Measurements from ENCODE around the gene PREX1.

Gene PREX1

DNA sequence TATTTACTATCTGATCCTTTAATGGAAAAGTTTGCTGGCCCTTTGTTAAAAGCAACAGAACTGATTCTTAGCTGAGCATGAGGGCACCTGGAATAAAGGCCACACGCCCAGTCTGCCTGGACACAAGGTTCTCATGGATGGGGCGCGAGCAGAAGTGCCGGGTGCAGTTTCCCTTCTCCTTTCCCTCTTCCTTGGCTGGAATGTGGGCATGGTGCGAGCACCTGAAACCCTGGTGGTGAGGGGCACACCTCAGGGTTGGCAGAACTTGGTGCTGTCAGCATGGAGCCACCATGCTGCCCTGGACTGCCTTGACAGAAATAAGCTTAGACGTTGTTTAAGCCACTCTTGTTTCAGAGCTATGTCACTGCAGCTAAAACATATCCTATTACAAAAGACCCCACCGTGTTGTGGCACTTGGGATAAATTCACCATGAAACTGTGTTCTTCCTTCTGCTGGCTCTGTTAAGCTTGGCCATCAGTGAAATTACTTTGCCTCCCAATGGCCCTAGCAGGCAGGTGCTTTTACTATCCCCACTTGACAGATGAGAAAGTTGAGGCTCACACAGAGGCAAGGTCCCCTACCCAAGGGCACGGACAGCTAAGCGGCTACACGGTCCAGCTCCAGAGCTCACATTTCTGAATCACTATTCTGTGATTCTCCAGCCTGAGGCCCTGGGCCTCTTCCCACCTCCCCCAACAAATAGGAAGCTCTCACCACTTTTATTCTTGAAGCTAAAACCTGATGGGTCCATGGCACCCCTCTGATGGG, 115.9 kb downstream of the PREX1 start:
- no peak for DNase-seq

DNA sequence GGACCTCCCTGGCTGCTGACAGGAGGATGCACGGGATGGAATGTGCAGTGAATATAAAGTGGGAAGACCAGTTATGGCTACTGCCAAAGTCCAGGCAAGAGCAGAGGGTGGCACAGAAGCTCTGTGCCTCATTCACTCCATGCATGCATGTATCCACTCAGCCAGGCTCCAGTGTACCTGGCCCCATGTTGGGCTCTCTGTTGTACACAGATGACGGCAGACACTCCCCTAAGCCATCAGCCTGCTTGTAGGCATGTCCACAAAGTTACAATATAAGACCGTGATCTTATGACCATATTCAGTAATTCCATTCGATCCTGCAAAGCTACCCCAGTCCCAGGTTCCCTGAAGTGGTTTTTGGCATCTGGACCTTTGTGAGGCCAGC, 116.8 kb downstream of the PREX1 start:
- DNase-seq = no peak

DNA sequence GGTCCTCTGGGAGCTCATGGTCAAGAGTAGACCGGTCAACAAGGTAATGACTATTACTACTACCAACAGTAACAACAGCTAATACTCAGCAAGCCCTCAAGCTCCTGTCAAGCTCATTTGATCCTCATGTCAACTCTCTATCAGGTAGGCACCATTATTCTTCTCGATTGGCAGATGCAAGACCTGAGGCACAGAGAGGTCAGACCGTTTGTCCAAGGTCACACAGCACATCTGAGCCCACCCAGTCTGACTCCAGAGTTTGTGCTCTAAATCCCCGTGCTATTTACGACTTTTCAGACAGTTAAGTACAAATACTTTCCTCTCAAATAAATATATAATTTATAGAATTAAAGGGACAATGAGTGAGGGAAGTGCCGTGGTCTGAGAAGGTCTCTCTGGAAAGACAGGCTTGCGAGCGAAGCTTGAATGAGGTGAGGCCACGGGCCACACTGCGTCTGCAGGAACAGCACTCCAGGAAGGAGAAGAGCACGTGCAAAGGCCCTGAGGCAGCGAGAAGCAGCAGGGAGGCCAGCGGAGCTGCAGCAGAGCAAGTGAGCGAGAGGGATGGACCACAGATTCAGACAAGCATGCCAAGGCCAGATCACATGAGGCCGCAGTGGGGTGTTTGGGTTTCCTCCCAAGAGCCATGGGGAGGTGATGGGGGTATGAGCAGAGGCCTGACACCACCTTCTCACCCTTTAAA, 117.3 kb downstream of the PREX1 start:
- no peak for DNase-seq

DNA sequence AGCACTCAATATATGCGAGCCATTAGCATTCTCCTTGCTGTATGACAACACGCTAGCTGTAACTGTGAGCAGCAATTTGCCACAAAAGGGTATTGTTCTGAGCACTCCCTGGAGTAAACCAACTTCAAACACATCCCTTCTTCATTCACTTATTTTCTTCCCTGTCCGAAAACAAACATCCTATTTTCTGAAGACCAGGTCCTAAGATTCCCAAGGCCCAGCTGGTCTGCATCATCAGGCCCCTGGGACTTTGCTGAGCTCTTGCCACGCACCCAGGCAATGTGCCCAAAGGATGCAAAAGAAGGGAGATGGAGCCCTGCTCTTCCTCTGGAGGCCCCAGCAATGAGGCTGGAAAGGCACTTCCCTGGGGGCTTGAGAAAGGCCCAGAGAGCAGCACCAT, 118.1 kb downstream of the PREX1 start:
- no peak for DNase-seq

DNA sequence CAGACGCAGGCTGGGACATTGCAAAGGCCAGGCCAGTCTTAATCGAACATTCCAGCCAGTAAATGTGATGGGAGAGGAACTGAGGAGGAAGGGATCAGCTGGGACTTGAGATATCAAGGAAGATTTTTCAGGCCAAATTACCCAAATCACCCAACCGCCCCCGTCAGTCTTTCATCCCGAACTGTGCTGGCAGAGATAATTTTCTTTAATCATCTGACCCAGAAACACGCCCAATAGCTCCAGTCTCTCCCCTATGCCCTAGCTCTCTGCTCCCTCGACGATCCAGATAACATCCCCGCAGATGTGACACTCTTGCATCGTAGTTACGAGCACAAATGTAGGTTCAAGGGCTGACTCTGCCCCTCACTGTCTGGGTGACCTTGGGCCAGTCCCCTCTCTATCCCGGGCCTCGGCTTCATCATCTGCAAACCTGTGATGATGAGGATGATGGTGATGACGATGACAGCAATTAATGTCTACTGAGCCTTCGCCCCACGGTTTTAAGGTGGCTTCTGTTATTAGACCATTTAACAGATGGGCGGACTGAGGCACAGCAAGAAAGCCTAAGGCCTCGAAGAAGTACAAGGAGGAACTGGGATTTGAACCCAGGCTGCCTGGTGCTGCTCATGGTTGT, 118.6 kb downstream of the PREX1 start:
- DNase-seq = no peak

DNA sequence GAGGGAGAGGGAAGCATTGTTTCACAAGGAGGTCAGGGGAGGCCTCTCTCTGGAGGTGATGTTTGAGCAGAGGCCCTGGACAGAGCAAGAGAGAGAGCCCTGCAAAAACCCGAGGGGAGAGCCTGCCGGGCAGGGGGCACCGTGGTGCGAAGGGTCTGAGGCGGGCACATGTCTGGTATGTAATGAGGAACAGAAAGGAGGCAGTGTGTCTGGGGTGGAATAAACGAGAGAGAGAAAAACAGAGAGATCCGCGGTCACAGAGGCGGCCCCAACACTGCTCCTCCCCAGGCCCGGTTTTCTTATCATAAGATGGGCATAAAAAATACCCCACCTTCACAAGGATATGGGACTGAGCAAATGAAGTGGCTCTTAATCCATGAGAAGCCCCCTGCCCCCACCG, 119.2 kb downstream of the PREX1 start:
- no peak for DNase-seq

DNA sequence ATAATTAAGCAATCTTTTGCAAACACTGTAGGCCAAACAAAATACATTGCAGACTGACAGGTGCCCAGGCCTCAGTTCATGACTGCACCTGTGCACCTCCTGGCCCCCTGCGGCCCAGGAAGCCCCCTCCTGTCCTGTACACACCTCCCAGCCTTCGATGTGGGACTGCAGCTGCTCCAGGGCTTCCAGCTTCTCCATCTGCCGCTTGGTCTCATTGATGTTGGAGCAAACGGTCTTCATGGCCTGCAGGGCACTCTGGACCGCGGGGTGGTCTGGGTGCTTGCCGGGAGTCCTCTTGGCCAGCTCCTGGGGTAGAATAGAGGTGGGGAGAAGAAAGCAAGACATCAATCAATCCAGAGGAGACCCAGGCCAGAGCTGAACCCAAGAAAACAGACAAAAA, 119.7 kb downstream of the PREX1 start:
- no peak for DNase-seq

DNA sequence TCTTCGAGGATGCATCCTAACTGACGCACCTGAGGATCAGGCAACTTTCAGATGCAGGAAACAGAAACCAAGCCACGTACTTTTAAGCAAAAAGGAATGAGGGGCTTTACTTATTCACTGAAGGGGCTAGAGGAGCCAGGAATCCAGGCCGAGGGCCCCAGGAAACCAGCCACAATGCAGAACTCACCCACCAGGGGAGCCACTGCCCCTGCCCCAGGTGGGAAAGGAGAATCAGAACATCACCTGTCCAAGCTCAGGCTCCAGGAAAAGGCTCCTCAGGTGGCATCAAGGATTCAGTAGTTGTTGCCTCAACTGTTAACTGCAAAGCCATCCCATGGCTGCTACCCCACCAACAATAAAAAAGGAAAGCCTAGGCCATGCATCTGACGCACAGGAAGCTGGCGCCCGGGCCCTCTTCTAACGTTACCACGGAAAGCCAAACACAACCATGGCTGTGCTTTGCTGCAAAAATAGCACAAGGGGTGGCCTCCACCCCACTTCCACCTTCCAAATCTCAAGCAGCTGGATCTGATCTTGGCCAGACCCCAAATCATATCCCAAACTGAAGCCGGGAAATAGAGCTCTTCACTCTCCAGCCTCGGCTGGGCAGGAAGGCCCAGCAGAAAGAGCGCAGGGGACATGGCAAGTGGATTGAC, 121.0 kb downstream of the PREX1 start:
- no peak for DNase-seq

DNA sequence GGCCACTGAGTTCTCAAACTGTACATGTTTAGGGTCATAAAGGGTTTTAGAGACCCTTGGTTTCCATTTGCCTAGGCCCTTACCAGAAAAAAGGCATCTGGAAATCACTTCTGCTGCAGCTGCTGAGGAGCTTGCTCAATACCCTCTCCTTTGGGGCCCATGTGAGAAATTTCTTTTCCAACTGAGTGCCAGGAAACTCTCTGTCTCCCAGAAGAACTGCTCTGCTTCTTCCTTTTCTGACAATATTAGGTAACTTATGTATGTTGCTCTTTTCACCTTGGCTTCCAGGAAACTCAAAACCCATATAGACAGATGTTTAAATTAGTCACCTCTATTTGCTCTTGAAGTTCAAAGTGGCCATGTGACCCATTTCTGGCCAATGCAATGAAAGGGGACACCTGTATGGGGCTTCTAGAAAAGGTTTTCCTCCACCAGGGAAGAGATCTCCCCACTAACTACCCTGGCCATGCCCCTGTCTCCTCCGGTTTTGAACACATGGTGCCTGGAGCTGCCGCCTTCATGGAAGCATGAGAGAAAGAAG, 121.6 kb downstream of the PREX1 start:
- DNase-seq = no peak

DNA sequence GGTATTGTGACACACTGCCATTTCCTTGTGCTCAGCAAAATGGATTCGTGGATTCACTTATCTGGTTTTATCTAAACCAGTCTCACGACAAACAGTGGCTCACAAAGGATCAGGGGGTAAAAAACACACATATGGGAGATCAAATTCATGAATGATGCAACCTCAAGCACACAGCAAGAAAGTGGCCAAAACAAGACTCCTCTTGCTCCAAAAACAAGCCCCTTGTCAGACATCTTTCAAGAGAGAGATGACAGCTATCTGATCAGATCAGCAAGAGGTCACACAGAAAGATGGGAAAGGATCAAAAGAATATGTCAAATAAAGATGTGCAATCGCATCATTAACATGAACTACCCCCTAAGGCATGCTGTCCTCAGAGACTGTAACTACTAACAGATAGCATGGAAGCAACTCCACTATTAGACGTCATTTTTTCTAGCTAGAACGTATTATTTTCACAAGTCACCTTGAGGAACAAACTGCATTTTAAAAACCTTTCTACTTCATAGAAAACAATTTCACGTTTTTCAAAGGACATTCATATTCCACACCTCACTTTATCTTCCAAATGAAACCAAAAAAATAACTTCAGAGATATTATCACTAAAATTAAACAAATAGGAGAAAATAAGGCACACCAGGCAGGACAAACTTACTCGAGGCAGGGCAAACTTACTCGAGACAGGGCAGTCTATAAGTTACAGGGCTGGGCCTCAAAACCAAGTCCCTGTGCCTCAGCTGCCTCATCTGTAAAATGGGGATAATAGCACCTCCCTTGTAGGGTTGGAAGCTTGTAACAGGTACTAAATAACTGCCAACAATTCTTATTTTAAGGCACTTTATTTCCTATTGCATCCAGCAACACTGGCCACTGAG, 122.3 kb downstream of the PREX1 start:
- DNase-seq = no peak

DNA sequence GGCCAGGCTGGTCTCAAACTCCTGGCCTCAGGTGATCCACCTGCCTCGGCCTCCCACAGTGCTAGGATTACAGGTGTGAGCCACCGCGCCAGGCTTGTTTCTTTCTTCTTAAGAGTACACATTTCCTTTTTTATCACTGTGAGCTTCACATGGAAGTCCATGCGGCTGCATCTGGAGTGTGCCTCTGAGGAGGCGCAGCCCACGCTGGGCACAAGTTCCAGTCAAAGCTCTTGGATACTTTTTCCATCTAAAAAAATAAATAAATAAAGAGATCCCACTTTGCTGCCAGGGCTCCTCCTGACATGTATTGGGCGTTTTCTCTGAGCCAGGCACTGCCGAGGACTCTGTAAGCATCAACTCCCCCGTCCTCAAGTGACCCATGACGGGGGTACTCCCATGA, 123.0 kb downstream of the PREX1 start:
- no peak for DNase-seq

DNA sequence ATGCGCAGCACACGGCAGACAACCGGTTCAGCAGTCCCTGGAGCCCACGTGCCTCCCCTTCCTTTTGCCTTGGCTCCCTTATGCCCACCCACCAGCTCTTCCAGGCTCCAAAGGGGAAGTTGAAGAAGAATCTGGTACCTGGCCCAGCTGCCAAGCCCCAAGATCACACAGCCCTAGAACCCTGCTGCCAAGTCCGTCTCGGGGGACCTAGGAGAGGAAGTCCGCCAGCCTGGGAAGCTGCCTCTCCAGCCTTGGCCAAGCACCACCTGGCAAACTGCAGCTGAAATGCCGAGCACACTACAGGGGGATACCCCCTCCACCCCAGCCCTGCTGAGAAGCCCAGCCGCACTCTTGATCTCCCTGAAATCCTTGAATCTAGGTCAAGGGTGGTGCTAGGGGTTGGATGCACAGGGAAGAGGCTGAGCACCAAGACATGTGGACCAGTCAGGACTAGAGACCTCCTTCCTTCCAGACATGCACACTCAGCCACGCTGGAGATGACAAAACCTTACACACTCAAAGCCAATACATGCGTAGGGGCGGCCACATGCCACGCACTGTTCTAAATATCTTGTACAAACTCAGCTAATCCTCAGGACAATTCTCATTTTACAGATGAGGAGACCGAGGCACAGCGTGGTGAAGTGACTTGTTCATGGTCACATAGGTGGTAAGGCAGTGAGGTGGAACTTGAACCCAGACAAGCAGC, 124.1 kb downstream of the PREX1 start:
- no peak for DNase-seq

DNA sequence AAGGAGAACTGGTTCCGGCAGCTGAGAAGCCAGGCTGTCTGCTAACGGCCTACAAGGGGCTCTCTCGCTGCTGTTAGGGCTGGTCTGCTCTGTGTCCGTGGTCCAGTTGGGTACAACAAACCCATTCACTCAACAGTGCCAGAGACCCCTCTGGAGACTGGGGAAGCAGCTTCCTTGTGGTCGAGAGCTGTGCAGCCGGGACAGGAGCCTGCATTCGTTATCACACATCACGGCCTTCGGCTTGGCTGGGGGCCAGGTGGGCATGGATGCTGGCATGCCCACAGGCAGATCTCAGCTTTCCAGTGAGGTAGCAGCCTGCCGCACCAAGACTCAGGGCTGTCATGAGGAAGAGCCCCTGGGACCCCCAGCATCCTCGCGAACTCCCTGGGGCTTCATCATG, 124.7 kb downstream of the PREX1 start:
- no peak for DNase-seq

DNA sequence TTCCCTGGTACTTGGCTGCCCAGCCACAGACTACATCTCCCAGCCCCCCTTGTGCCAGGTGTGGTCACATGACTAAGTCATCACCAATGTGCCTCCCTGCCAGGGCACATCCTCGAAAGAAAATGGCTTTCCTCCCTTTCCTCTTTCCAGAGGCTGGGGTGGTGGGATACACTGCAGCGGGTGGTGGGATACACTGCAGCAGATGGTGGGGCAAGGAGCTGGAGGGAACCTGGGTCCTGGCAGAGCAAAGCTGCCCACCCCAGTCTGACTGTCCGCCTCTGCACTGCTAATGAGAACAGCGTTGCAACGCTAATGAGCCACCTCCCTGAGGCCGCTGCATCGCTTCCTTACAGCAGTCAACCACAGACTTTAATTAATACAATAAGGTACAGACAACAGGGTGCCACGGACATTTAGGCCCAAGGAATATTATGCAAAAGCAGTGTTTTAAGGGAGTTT, 125.3 kb downstream of the PREX1 start:
- DNase-seq = no peak

DNA sequence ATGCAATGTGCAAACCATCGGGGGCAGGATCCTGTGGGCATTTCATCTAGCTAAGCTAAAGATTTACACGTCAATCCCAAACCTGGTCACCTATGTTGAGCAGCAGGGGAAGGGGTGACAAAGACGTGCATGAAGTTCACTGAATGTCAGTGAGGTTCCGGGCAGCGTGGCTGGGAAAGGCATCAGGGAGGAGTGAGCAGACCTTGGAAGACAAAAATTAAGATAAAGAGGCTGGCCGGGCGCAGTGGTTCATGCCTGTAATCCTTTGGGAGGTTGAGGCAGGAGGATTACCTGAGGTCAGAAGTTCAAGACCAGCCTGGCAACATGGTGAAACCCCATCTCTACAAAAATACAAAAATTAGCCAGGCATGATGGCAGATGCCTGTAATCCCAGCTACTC, 126.1 kb downstream of the PREX1 start:
- DNase-seq = no peak

DNA sequence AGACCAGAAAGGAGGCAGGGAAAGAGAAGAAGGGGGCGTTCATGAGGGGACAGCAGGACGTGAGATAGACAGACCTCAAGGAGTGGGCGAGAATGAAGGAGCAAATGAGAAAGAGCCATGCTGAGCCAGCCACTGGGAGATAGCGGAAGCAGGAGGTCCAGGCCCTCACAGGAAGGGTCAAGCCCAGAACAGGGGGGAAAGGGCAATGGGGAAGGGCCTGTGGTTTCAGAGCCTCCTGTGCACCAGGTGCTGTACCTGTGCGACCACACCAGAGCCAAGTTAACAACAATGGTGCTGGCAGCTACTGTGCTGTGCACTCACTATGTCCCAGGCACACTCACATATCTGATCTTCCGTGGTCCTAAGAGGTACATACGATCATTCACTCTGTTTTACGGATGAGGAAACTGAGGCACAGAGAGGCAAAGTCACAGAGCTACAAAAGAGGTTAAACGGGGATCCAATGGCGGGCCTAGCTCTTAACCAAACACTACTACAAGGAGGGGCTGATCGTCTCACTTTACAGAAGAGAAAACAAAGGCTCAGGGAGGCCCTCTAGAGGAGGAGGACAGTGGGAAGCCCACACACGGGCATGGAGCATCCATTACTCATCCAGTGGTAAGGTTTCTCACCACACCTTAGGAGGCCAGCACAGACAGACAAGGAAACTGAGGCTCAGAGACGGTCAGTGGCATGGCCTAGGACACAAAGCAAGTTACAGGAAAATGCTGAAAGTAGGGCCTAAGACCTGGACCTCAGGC, 129.1 kb downstream of the PREX1 start:
- DNase-seq = no peak

DNA sequence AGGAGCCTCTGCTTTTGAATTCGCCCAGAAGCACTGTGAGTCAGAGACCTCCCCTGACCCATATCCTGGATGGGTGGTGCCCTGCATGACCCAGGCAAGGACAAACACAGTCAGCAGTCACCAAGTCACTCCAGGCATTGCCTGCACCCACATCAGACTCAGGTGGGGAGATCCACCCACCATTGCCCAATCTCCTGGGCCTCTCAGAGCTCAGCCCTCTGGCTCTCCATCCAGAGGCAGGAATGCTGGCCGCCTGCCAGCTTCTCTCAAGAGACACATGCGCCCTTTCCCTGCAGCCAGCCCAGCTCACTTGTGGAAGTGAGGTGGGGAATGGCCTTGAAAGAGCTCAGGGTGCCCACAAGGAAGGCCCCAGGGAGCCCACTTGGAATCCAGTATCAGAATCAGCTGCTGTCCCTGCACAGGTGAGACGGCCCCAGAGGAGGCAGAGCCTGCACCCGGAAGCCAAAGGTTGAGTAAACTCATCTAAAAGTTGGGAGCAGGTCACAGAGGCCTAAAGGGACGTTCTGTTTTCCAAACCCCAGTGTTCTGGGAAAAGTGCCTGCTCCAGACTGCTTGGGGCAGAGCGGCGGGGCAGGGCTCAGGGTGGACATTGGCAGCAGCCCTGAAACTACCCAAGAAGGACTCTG, 129.8 kb downstream of the PREX1 start:
- peak; percentile 12 for DNase-seq

DNA sequence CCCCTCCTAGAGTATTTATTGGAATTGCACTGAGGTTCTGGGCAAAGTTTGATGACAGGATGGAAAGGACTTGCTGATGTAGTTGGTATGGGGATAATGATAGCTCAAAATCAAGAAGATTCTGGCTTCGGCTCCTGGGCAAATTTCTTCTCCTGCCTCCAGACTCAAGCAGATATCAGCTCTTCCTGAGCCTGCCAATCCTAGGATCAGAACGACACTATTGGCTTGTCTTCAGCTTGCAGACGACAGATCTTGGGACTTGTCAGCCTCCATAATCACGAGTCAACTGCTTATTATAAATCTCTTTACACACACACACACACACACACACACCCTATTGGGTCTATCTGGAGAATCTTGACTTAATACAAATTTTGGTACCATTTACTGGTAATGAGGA, 131.1 kb downstream of the PREX1 start:
- no peak for DNase-seq

DNA sequence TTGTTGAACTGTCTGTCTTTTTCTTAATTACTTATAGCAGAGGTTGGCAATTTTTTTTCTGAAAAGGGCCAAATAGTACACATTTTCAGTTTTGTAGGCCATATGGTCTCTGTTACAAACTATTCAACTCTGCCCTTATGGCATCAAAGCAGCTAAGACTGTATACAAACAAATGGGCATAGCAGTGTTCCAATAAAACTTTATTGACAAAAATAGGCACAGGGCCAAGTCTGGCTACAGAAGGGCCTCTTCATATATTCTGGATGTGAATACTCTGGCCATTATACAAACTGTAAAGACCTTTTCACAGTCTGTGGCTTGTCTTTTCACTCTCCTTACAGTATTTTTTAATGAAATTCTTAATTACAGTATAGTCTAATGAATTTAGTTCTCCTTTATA, 132.1 kb downstream of the PREX1 start:
- no peak for DNase-seq

DNA sequence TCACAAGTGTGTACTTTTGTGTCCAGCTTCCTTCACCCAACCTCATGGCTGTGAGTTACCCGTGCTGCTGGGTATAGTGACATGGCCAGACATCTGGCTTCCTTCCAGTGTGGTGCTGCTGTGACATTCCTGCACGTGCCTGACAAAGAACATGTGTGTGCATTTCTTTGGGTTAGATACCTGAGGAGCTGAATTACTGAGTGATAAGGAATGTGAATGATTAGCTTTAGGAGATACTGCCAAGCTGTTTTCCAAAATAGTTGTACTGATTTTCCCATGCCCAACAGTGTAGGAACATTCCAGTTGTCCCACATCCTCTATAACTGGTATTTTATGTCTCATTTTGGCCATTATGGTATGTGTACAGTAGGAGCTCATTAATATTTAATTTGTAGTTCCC, 132.5 kb downstream of the PREX1 start:
- DNase-seq = no peak
